Globus pallidus (tissue), 1 donor: ENCODE results near the gene SNX19.
A peak's percentile ranks its signal among the peaks of the same experiment; 100 is the strongest.
"Not testable (repeated sequence)": the region's sequence is repeated elsewhere in the genome, so short reads cannot be mapped to it uniquely, and the experiment has no call there.

Source experiments
- DNase-seq: peaks from one replicate; pipeline ENCODE4 v3.0.0-alpha.2; 2015; ENCODE audit warnings: low spot score

The SNX19 gene

DNA sequence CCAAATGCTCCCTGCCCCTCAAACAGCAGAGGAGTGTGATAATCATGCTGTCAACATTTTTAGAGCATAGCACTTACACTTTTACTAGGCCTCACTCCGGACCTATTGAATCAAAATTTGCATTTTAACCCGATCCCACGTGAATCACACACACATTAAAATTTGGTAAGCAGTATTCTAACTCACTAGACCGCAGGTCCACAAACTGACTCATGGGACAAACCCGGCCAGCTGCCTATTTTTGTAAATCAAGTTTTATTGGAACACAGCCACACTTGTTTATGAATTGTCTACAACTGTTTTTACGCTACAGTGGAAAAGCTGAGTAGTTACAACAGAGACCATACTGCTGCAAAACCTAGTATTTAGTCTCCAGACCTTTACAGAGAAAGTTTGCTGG, 43.3 kb downstream of the SNX19 start:
- no peak for DNase-seq

DNA sequence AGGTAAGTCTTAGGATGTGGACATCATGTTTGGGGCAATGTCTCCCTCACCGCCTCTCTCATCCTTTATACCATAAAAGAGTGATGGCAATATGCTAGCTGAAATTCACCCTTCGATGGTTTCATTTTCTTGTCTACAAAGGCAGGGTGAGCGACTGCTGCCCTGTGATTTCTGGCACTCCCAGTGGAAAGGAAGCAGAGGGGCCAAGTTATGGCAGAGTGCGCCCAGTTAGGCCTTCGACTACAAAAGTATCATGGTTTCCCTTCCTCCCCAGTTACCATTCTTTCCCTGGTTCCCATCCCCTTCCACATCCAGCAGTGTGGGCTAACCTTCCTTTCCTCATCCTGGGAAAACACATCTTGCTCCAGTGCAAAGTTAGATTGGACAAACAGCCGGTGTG, 43.8 kb downstream of the SNX19 start:
- no peak for DNase-seq

DNA sequence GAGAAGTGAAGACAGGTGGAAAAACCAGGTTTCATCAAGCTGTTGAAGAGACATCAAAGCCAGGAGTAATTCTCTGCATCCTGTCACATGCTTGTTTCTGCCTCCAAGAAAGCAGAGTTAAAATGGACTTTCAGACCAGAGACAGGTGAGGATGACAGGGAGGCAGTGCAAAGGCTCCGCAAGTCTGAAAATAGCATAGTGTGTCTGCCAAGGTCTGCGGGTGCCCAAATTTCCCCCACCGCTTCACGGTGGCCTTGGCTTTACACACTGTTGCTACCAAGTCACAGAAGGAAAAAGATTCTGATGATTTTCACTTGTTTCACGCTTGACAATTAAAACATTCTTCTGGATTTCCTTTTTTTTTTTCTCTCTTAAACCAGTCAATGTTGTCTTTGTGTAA, 44.2 kb downstream of the SNX19 start:
- DNase-seq = no peak

DNA sequence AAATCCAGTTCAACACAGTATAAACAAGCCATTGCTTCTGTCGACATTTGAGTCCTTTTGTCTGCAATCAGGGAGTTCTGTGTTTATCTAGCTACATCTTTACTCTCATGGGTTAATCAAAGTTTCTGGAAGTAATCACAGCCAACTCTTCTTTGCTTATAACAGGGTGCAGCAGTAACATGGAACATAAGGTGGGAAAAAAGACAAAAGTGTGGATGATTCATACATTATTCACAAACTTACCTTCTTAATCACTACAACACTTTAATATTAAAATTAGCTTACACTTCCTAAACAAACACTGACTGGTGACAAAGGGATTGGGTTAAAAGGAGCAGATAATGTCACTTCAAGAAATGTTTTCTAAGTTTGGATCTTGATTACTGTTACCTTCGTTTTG, 44.7 kb downstream of the SNX19 start:
- DNase-seq = no peak

DNA sequence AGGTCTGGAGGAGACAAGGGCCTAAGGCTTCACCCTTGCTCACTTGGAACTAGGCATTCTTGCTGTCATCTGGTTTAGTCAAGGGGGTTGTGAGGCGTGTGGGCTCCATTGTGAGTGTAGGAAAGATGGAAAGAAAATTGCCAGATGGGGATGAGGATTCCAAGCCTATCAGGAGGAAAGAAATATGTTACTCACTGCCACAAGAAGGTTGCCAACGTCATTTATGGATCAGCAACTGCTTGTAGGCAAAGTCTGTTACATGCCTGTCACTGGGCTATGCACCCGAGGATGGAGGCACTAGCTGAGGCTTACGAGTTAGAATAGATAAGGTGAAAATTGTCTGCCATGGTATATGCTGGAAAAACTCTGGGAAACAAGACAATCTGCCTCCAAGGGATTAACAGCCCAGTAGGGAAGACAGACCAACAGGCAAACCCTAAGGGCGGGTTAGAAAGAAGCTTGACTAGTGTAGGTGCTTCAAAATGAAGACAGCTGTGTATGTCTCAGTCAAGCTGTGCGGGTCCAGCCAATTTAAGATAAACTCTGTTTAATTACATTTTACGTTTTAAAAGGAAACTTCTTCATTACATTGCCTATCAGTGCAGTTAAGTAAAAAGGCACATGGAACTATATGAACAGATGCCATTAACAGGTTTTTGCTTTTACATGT, 47.4 kb downstream of the SNX19 start:
- DNase-seq = no peak

DNA sequence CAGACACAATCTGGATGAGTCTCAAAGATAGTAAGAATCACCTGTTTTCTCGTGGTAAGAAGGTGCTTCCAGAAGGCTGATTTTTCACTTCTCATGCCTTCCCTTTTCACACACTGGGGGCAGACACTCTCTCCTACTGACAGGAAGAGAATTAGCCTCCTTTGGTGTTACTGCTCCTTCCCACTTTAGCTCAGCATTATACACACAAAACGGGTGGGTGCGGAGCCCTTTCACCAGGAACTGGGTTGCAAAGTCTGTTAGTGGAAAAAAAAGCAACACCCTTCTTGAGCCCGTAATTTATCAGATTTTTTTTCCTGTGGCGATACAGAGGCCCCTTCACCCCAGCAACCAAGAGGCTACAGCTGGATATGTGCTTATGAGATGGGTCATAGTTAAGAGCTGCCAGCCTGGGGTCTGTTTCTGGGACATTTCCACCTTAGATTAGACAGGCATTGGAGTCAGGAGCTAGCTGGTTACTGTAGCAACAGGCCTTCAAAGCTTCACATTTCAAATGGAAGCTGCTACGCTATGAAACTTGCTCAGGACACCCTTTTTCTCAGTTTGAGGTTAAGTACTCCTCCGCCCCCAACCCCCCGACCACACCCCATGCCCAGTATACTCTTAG, 48.1 kb downstream of the SNX19 start:
- no peak for DNase-seq

DNA sequence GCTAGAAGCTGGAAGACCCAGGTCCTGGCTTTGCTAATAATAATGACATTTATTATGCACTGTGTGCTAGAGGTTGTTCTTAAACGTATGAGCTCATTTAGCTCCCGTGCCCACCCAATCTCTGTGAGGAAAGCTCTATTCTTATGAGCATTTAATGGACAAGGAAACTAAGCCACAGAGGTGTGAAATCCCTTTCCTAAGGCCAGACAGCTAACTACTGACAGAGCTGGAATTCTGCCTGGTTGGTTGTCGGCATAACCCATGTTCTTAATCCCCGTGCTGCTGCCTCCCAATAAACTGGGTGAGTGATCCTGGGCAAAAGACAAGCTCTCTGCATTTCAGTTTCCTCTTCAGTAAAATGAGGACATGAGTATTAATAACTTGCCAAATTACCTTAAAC, 49.4 kb downstream of the SNX19 start:
- no peak for DNase-seq

DNA sequence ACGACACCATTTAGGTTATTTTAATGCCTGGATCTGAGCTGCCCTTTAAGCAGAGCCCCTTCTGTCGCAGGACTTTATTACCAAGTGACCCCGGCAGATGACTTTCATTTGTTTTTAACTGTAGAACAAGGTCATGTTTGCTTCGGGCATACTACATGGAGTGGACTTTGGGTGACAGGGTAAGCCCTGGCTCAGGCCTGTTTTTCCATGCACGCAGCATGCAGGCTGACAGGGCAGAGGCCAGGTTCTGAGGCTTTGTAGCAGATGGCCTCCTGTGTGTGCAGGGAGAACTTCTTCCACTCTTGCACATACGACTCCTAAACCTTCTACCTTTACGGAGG, 50.5 kb downstream of the SNX19 start:
- DNase-seq = no peak

DNA sequence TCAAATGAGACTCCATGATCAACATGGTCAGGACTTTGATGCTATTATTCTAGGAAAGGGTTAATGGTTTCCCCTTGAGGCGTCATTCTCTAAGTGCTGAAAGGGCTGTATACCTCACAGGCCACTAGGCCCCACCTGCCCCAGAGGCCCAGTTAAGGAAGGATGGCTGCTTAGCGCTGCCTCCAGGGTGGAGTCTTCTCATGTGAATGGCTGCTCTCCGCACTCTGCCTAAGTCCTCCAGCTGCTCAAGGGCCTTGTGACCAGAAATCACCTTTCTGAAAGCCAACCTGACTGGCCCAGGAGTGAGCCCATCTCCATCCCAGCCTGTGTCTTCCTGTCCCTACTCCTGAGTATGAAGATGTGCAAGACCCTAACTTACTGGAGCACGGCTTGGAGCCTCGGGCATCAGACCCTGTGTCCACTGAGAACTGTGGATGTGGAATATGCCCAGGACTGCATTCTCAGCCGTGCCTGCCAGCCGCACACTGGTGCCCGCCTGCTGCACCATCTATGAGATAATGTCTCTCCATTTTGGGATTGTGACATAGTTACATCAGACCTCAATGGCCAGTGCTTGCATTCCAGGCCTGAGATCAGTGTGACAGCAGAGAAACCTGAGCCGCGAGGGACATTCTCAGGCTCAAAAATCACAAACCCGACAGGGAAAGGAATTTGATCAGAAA, 51.0 kb downstream of the SNX19 start:
- no peak for DNase-seq

DNA sequence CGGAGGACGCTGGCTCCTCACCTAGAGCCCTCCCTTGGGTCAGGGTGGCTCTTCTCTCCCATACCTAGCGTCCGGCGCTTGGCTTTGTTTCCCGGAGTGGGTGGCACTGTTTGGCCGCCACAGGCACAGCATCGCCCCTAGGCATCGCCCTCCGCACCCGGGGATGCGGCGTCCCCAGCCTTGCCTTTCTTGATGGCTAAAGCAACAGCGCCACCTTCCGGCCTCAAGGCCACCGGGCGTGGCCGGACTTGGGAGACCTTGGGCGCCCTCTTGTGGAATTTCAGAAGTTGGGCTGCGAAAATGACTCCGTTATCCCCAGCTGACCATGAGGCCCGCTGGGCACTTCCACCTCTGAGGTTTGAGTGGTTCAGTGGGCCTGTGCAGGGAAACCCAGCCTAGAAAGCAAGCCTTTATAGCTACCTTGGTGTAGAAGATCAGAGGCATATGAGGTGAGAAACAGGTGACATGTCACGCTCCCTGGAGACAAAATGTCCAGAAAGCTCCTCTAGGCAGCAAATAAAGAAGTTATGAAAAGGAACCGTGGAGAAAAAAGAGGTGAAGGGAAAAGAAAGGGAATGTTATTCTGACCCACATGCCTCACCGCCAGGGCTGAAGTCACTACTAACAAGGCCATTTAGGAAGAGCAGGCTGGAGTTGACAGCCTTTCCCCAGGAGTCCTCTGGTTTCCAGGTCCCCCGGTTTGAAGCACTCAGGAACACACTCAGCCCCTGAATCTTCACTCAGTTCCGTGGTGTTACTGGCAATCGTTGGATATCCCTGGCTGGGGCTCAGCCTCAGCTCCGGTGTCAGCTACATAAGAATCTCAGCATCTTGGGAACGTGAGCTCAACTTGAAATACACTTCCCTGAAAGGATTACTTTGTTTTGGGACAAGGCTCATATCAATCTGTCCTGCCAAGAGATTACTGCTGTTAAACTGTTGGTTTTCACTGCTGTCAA, 54.1 kb downstream of the SNX19 start:
- peak; percentile 92 for DNase-seq

DNA sequence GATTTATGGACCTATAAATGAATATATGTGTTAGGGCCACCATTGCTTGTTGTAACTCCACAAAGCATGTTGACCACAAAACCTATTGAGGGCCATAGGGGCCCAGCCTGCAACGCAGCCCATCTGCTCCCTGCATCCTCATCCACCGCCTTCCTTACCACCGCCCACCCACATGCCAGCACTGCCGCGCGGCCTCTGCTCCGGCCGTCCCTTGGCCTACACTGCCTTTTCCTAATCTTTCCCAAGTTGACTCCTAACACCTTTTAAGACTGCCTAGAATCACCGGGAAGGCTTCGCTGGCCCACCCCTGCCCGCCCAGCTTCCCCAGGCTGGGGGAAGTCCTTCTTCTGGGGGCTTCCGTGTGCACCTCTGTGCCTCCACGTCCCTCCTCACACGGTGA, 55.0 kb downstream of the SNX19 start:
- DNase-seq = no peak

DNA sequence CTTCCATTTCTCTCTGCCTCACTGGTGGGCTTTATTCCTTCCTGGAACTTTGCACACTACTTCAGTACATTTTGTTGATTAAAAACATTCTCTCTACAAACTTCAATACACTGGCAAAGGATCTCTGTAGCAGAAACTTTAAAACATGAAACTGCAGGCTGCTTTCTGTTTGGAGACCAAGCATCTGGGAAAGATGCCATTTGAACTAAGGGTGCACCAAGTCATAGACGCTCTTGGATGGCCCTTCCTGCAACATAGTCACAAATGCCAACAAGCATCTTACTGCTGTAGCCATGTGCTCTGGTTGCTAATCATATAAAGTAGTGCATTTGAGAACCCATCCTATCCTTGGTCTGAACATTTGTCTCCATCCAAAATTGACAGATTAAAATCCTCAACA, 56.4 kb downstream of the SNX19 start:
- no peak for DNase-seq

DNA sequence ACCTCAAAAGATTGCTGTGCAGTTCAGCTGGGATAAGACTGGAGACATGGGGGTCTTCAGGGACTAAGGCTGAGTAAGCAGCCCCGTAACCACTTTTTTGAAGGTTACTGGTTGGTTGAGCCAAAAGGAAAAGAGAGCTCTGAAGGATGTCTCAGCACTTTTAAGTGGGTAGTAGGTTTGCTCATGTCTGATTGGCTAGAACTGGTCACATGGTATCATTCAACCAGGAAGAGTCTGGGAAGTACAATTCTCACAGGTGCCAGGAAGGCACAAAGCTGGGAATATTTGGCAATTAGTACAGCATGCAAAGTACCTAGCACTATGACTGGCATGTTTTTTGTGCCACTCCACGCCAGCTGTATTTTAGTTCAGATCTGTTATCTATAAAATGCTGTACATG, 58.1 kb downstream of the SNX19 start:
- no peak for DNase-seq

DNA sequence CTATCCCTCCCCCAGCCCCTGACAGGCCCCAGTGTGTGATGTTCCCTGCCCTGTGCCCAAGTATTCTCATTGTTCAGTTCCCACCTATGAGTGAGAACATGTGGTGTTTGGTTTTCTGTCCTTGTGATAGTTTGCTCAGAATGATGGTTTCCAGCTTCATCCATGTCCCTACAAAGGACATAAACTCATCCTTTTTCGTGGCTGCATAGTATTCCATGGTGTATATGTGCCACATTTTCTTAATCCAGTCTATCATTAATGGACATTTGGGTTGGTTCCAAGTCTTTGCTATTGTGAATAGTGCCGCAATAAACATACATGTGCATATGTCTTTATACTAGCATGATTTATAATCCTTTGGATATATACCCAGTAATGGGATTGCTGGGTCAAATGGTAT, 60.6 kb downstream of the SNX19 start:
- not testable (repeated sequence) for DNase-seq

DNA sequence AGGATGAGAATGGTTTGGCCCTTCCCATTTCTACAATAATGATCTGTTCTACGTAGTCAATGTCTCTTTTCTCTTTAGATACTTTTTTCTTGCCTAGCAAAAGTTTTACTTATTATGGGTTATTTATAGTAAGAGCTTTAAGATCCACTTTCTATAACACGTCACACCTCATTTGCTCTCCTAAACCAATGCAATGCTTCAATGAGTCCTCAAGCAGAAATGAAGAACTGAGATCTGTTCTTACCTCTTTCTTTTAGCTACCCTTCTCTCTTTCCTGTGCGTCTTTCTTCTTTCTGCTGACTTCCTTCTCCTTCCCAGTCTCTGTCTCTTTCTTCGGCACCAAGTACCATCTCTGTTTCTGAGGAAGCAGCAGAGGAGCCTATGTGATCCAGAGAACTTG, 61.8 kb downstream of the SNX19 start:
- DNase-seq = no peak

DNA sequence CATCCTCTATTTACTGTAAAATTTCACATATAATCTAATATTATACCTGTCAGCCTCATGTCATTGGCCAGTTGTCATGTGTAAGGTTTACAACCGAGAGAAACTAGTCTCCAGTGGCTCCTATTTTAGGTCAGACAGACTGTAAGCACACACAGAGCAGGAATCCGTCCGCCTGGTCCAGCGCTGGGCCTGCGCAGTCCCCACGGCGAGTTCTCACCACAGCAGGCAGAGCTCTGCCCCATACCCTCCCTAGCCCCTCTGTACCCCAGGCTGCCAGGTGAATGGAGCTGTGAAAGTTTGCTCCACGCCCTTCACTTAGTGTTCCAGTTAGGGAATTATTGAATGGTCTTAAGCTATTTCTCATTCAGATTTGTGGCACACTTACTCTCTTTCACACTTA, 63.7 kb downstream of the SNX19 start:
- no peak for DNase-seq

DNA sequence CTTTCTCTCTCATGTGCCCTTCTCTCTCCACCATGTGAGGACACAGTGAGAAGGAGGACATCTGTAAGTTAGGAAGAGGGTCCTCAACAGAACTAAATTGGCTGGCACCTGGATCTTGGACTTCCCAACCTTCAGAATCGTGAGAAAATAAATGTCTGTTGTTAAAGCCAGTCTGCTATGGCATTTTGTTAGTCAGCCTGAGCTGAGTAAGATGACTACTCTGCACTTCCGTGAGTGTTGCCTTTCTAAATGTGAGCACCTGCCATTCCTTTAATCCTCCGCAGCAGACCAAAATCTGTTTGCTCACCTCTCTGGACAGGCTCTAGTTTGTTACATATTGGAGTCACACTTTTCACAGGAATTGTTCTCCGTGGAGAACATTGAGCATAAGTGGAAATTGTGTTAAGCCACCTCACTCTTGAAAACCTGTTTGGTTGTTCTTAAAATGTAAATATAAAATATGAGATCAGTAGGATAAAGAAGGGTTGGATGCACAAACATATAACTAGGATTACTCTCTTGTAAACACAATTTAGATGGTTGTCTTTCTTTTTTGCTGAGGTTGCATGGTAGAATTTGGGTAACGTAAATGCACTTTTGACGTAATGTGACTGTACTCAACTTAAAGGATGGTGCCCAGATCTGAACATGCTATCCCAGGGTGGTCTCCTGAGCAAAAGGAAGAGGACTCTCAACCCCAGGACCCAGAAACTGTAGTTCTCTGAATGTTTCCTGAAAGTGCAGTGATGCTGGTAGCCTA, 65.9 kb downstream of the SNX19 start:
- no peak for DNase-seq

DNA sequence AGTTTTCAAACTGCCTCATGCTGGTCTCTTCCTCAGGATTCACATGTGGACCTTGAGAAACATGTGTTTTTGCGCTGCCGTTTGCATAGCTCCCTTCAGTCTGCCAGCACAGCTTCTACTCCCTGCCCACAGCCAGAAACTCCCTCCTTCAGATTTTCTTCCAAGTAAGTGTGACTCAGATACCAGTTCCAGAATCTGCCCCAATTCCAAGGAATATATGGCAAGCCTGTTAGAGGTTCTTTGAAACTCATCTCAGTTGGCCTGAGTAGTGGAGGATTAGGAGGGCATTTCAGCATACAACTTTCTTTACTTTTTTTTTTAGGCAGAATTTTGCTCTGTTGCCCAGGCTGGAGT, 67.1 kb downstream of the SNX19 start:
- DNase-seq = no peak

DNA sequence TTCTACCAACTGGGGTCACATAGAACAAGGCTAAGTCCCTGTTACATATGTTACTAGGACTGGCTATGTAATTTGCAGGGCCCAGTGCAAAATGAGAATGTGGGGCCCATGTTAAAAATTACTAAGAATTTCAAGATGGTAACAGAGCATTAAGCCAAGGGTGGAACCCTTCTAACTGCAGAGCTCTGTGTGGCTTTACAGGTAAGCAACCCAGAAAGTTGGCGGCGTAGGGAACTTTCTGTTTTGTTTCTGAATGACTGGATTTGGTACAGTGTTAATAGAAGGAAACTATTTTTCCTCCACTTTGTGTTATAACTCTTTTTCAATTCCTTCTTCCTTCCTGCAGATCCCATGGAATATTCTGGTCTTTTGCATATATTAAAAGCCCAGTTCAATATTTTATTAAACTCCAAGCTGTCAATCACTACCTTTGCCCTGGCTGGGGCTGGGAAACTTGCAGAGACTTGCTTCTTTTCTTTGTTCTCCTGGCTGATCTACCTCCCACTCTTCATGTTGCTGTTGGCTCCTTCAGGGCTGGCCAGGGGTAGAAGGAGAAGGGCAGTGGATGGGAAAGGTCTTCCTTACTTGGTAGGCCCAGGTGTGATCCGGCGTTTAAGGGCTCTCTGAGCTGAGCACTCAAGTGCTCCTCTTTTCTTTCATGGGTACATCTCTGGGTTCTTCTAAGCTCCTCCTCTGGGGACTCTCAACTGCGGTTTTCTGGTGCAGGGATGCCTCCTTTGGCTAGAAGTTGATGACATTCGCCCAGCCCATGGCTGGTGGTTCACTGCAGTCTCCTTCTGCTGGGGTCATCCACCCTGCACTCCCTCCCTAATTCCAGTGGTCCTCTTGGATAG, 67.7 kb downstream of the SNX19 start:
- DNase-seq = no peak

DNA sequence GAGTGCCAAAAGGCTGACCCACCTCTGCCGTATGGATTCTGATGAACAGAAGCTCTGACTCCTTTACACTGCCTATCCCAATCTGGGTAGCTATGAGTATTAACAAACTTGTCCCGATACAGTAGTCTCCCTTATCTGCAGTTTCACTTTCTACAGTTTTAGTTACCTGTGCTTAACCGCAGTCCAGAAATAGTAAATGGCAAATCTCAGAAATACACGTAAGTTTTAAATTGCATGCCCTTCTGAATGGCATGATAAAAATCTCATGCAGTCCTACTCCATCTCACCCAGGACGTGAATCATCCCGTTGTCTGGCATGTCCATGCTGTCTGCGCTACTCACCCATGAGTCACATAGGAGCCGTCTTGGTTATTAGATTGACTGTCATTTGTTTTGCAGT, 68.8 kb downstream of the SNX19 start:
- no peak for DNase-seq

DNA sequence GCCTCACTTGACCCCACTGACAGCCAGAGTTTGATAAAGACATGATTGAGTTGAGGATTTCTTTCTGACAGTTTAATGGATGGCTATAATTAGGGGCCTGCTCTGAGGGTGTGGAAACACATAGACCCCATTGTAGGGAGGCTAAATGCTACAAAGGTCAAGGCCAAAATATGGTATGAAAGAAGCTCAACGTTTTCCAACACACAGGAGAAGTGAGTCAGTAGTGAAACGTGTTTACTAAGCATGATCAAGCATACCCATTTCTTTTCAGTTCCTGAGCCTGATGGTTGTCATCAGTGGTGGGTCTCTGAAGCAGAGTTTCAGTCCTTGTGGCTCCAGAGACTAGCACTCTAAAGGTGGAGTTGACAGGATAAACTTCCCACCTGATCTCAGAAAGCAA, 69.7 kb downstream of the SNX19 start:
- no peak for DNase-seq
